ENCODE results near the gene FMNL3. TPM values are rescaled to one million over a fixed set of nuclear protein-coding genes. Genes with fewer than 3 reads are reported as not detected.
A peak's percentile ranks its signal among the peaks of the same experiment; 100 is the strongest.

FMNL3 gene
- total and polyA plus RNA-seq, 2 of the 13 experiments (the other 11 are each of a cell fraction or from before 2014, with no cell fraction given) = 0.44 to 1.1 TPM

- peak; percentile 61; the same call in 1 of the 2 replicates for TF ChIP-seq ZNF609 (CRISPR knock-in tag; IDR thresholded peaks at IDR 0.05; ENCODE audit: borderline replicate concordance)
- no peak for TF ChIP-seq IRF1 (CRISPR knock-in tag; IDR thresholded peaks at IDR 0.05; ENCODE audit: low read depth)
- peak; percentile 88 to 90 for TF ChIP-seq HMGXB4 (CRISPR knock-in tag; IDR thresholded peaks at IDR 0.05; ENCODE audit: borderline replicate concordance in 1 of 2, low read depth in 1 of 2)
- TF ChIP-seq MXD3 (CRISPR knock-in tag; IDR thresholded peaks at IDR 0.05) = no peak; the same call in 1 of the 2 replicates
- 0 out of 2 replicates have a peak, but pooled peaks have one; percentile 34 for TF ChIP-seq ZSCAN21 (CRISPR knock-in tag; IDR thresholded peaks at IDR 0.05; ENCODE audit: borderline replicate concordance)
- no peak; the same call in 1 of the 2 replicates for TF ChIP-seq FOXO1 (CRISPR knock-in tag; IDR thresholded peaks at IDR 0.05)
- TF ChIP-seq ZNF24 (IDR thresholded peaks at IDR 0.05) = no peak
- peak; percentile 54; the same call in 1 of the 2 replicates for TF ChIP-seq FOXA3 (CRISPR knock-in tag; IDR thresholded peaks at IDR 0.05)
- TF ChIP-seq AKAP8 (CRISPR knock-in tag; IDR thresholded peaks at IDR 0.05) = no peak
- TF ChIP-seq ZXDC (CRISPR knock-in tag; IDR thresholded peaks at IDR 0.05) = 0 out of 2 replicates have a peak, but pooled peaks have one; percentile 59
Measured at GRCh38 chr12:49740930-49741881, 34.0 kb upstream of the FMNL3 start, which contains the start of gene TMBIM6 (continued).
